ENCODE results near the gene SHLD2.
"Not testable (repeated sequence)": the region's sequence is repeated elsewhere in the genome, so short reads cannot be mapped to it uniquely, and the experiment has no call there.

SHLD2 gene

DNA sequence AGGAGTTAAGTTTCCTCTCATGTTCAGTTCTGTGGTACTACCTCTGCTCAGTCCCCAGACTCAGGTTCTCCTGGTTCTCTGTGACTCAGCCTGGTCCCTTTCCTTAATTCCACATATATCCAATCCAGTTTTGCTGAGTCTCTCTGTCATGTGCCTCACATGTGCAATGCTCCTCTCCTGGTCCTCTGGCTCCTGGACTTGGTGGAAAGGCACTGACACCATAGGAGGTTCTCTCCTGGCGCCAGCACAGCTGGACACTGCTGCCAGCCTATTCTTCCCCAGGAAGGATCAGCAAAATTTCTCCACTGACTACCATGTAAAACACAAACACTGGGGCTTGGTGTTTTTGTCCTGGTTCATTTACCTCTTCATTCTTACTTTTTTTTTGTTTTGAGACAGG, 28.1 kb upstream of the SHLD2 start:
- Histone ChIP-seq H3K36me3 (ENCODE audit: control insufficient read depth, low read depth, low read length) (peaks cover 54% of the 10 kb centered on the region), H3K4me3 (ENCODE audit: low read length) (no peak overlapping the region), H3K4me1 (ENCODE audit: control insufficient read depth, low read depth, low read length) (no peaks in the 10 kb centered on the region), H3K27ac (ENCODE audit: low read length) (no peak overlapping the region), H3K9ac (ENCODE audit: low read length) (no peak overlapping the region), H3K9me3 (ENCODE audit: control insufficient read depth, low read depth, low read length) (no peaks in the 10 kb centered on the region), H3K27me3 (ENCODE audit: control insufficient read depth, insufficient read depth, low read length) (no peaks in the 10 kb centered on the region)

DNA sequence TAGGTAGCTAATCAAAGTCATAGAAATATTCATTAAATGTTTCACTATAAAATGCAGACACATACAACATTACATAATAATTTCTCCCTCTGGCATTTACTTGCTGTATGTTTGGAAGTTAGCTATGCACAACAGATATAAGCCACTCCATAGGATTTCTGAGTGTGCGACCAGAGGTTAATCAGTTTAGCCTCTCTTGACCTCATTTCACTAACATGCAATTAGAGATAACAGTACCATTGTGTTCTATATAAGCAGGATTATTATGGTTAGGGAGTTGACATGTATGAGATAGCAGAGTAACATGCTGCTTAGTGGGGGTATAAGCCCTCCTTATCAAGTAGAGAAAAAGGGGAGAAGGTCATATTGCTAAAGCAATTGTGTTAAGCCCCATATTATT, 26.7 kb upstream of the SHLD2 start:
- Histone ChIP-seq H3K9ac (ENCODE audit: low read length) (no peak overlapping the region), H3K4me3 (ENCODE audit: low read length) (no peak overlapping the region), H3K27ac (ENCODE audit: low read length) (no peak overlapping the region), H3K27me3 (ENCODE audit: control insufficient read depth, insufficient read depth, low read length) (no peaks in the 10 kb centered on the region), H3K36me3 (ENCODE audit: control insufficient read depth, low read depth, low read length) (peaks cover 52% of the 10 kb centered on the region), H3K4me1 (ENCODE audit: control insufficient read depth, low read depth, low read length) (no peaks in the 10 kb centered on the region), H3K9me3 (ENCODE audit: control insufficient read depth, low read depth, low read length) (no peaks in the 10 kb centered on the region)

DNA sequence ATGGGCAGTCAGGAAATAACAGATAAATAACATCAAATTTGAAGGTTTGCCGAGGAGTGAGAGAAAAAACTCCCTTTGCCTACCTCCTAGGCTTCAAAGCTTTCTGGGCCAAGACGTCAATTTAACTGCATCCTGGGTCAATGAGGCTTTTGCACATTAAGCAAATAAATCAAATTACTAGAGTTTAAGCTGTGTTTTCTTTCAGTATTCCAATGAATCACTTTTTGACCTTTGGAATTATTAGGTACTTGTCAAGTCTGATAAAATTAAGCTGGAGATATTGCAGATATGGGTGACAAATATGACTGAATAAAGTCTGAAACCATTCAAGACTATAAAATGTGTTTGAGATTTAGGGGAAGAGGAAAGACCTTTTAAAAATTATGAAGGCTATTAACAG, 22.6 kb upstream of the SHLD2 start:
- Histone ChIP-seq H3K27ac (ENCODE audit: low read length) (no peak overlapping the region), H3K36me3 (ENCODE audit: control insufficient read depth, low read depth, low read length) (peaks cover 26% of the 10 kb centered on the region), H3K4me3 (ENCODE audit: low read length) (no peak overlapping the region)

DNA sequence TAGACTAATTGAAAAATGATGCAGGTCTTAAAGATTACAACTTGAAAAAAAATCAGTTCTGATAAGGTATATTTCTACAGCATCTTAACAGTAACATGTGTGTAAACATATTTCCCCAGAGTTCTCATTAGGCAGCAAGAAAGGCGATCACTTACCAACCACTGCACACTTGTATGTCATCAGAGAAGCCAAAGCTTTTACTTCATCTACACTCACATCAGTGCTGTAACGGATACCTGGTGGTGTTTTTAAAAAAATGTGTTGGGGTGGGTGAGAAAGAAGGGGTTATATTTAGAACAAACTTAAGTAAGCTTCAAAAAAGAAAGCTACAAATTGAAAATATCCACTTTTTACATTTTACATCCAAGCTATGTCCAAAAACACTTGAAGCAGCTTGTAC, 18.6 kb upstream of the SHLD2 start:
- H3K9ac ChIP-seq (ENCODE audit: low read length); H3K4me3 ChIP-seq (ENCODE audit: low read length); H3K4me1 ChIP-seq (ENCODE audit: control insufficient read depth, low read depth, low read length); H3K27me3 ChIP-seq (ENCODE audit: control insufficient read depth, insufficient read depth, low read length); H3K27ac ChIP-seq (ENCODE audit: low read length); H3K36me3 ChIP-seq (ENCODE audit: control insufficient read depth, low read depth, low read length); H3K9me3 ChIP-seq (ENCODE audit: control insufficient read depth, low read depth, low read length): not testable (repeated sequence)

More for the DNA sequence above, 22.6 kb upstream of the SHLD2 start:
- Histone ChIP-seq H3K27me3 (ENCODE audit: control insufficient read depth, insufficient read depth, low read length) (no peaks in the 10 kb centered on the region), H3K9me3 (ENCODE audit: control insufficient read depth, low read depth, low read length) (no peaks in the 10 kb centered on the region), H3K4me1 (ENCODE audit: control insufficient read depth, low read depth, low read length) (no peaks in the 10 kb centered on the region), H3K9ac (ENCODE audit: low read length) (no peak overlapping the region)

DNA sequence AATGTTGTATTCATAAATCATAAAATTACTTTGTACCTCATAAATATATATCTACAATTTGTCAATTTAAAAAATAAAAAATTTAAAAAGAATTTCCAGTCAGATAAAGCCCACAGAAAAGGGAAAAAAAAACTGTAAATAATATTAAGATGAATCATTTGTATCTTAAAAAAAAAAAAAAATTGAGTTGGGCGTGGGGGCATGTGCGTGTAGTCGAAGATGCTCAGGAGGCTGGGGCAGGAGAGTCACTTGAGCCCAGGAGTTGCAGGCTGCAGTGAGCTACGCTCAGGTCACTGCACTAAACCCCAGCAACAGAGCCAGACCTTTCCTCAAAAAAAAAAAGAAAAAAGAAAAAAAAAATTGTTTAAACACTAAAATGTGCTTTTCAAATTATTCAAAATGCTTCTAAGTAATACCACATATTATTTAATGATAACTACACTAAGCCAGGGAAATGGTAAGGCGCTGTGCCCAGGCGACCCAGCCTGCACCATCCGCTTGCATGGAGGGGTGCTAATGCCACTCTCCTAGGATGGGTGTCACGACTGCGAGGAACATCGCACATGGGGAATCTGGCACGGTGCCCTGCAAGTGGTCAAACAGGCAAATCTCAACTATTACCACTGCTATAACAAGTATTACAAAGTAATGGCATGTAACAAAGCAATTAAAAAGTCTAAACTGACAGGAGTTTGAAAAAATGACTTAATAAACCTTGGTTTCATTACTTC, 15.7 kb upstream of the SHLD2 start:
- no peak overlapping the region for H3K27ac ChIP-seq (ENCODE audit: low read length)
- no peaks in the 10 kb centered on the region for H3K9me3 ChIP-seq (ENCODE audit: control insufficient read depth, low read depth, low read length)
- H3K4me1 ChIP-seq (ENCODE audit: control insufficient read depth, low read depth, low read length), result peaks cover 3% of the 10 kb centered on the region
- no peaks in the 10 kb centered on the region for H3K27me3 ChIP-seq (ENCODE audit: control insufficient read depth, insufficient read depth, low read length)
- H3K36me3 ChIP-seq (ENCODE audit: control insufficient read depth, low read depth, low read length), result no peaks in the 10 kb centered on the region
- H3K4me3 ChIP-seq (ENCODE audit: low read length), result no peak overlapping the region
- no peak overlapping the region for H3K9ac ChIP-seq (ENCODE audit: low read length)

DNA sequence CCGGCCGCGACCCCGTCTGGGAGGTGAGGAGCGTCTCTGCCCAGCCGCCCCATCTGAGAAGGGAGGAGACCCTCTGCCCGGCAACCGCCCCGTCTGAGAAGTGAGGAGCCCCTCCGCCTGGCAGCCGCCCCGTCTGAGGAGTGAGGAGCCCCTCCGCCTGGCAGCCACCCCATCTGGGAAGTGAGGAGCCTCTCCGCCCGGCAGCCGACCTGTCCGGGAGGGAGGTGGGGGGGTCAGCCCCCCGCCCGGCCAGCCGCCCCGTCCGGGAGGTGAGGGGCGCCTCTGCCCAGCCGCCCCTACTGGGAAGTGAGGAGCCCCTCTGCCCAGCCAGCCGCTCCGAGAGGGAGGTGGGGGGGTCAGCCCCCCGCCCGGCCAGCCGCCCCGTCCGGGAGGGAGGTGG, 14.4 kb upstream of the SHLD2 start:
- not testable (repeated sequence) for H3K4me3 ChIP-seq (ENCODE audit: low read length); H3K4me1 ChIP-seq (ENCODE audit: control insufficient read depth, low read depth, low read length); H3K27me3 ChIP-seq (ENCODE audit: control insufficient read depth, insufficient read depth, low read length); H3K9me3 ChIP-seq (ENCODE audit: control insufficient read depth, low read depth, low read length); H3K36me3 ChIP-seq (ENCODE audit: control insufficient read depth, low read depth, low read length); H3K27ac ChIP-seq (ENCODE audit: low read length); H3K9ac ChIP-seq (ENCODE audit: low read length)

DNA sequence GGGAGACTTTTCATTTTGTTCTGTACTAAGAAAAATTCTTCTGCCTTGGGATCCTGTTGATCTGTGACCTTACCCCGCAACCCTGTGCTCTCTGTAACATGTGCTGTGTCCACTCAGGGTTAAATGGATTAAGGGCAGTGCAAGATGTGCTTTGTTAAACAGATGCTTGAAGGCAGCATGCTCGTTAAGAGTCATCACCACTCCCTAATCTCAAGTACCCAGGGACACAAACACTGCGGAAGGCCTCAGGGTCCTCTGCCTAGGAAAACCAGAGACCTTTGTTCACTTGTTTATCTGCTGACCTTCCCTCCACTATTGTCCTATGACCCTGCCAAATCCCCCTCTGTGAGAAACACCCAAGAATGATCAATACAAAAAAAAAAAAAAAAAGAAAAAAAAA, 13.4 kb upstream of the SHLD2 start:
- H3K27ac ChIP-seq (ENCODE audit: low read length); H3K36me3 ChIP-seq (ENCODE audit: control insufficient read depth, low read depth, low read length): not testable (repeated sequence)

DNA sequence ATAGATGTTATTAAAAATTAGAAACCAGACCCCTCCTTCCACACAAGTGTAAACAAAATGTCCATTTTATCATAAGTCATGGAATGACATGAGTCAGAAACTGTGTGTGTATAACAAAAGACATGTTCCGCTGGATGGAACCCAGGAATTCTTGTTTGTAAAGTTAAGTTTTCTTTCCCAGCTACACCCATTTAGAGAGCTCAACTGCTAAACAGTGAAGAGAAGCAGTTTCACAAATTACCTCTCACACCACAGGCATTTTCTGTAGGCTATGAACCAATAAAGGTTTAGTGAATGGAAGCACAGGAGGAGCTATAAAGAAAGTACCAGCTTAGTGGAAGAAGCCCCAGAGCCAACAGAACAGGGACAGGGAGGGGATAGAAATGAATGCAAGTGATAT, 12.8 kb upstream of the SHLD2 start:
- not testable (repeated sequence) for H3K4me3 ChIP-seq (ENCODE audit: low read length); H3K4me1 ChIP-seq (ENCODE audit: control insufficient read depth, low read depth, low read length); H3K9ac ChIP-seq (ENCODE audit: low read length); H3K27ac ChIP-seq (ENCODE audit: low read length); H3K36me3 ChIP-seq (ENCODE audit: control insufficient read depth, low read depth, low read length); H3K27me3 ChIP-seq (ENCODE audit: control insufficient read depth, insufficient read depth, low read length); H3K9me3 ChIP-seq (ENCODE audit: control insufficient read depth, low read depth, low read length)

More for the DNA sequence above, 13.4 kb upstream of the SHLD2 start:
- not testable (repeated sequence) for H3K9me3 ChIP-seq (ENCODE audit: control insufficient read depth, low read depth, low read length); H3K9ac ChIP-seq (ENCODE audit: low read length); H3K27me3 ChIP-seq (ENCODE audit: control insufficient read depth, insufficient read depth, low read length); H3K4me1 ChIP-seq (ENCODE audit: control insufficient read depth, low read depth, low read length); H3K4me3 ChIP-seq (ENCODE audit: low read length)

DNA sequence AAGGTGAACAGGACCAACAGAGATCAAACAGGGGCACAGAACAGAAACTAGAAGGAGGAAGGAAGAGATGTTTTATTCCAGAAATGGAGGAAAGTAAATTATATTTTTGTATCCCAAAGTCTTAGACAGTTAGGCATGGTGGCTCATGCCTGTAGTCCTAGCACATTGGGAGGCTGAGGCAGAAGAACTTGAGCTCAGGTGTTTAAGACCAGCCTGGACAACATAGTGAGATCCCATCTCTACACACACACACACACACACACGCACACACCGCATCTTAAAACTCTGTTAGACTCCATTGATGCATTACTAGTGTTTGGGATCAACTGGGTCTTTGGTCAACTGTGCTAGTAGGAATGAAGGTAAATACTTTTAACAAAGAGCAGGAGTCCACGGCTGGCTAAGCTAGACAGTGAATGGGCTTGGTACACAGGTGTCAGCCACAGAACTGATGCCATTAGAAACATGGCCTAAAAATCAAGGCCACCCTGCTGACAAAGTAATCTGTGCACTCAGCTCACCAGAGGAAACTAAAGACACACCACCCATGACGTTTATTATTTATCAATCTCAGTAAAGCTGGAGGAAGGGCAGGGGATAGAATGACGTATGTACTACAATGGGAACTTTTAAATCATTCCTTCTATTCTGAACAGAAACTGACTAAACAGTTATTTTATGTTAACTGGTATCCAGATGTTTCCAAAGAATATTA, 11.3 kb upstream of the SHLD2 start:
- not testable (repeated sequence) for H3K27me3 ChIP-seq (ENCODE audit: control insufficient read depth, insufficient read depth, low read length); H3K27ac ChIP-seq (ENCODE audit: low read length); H3K9me3 ChIP-seq (ENCODE audit: control insufficient read depth, low read depth, low read length); H3K4me1 ChIP-seq (ENCODE audit: control insufficient read depth, low read depth, low read length); H3K4me3 ChIP-seq (ENCODE audit: low read length); H3K9ac ChIP-seq (ENCODE audit: low read length); H3K36me3 ChIP-seq (ENCODE audit: control insufficient read depth, low read depth, low read length)

DNA sequence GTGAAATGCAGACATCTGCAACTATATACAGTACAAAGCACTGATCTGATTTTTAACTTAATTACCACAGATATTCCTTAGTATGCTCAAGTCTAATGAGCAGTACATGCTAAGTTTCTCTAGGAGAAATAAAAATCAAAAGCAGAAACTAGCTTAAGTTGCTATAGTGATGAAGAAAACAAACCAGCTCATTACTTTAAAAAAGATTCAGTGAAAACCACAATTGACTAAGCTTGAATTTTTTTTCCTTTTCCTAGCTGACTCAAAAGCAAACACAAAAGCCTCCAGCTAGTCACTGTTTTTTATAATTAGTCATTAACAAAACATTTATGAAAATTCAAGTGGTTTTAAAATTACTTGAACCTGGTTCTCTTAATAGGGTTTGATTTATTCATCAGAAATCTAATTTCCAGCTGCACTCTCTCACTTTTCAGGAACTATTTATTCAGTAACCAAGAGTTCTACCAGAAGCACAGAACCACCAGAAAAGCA, 10.7 kb upstream of the SHLD2 start:
- not testable (repeated sequence) for H3K27ac ChIP-seq (ENCODE audit: low read length); H3K9ac ChIP-seq (ENCODE audit: low read length); H3K27me3 ChIP-seq (ENCODE audit: control insufficient read depth, insufficient read depth, low read length); H3K4me1 ChIP-seq (ENCODE audit: control insufficient read depth, low read depth, low read length); H3K36me3 ChIP-seq (ENCODE audit: control insufficient read depth, low read depth, low read length); H3K4me3 ChIP-seq (ENCODE audit: low read length); H3K9me3 ChIP-seq (ENCODE audit: control insufficient read depth, low read depth, low read length)

DNA sequence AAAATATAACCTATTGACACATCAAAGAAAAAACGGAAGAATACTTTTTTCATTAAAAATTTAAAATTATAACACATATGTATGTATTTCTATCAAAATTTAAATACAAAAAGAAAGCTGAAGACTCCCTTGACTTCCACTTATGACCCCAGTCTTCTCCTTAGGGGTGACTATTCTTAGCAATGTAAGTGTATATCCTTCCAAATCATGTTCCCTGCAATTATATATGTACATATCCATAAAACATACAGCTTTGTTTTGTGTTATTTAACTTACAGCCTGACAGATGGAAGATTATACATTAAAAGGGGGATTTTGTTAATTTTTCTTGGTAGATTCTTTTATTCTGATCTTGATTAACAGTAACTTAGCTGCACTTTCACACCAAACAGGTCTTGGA, 9.5 kb upstream of the SHLD2 start:
- Histone ChIP-seq H3K36me3 (ENCODE audit: control insufficient read depth, low read depth, low read length) (peaks cover 3% of the 10 kb centered on the region), H3K4me3 (ENCODE audit: low read length) (no peak overlapping the region), H3K9me3 (ENCODE audit: control insufficient read depth, low read depth, low read length) (no peaks in the 10 kb centered on the region), H3K9ac (ENCODE audit: low read length) (no peak overlapping the region), H3K4me1 (ENCODE audit: control insufficient read depth, low read depth, low read length) (peaks cover 3% of the 10 kb centered on the region), H3K27ac (ENCODE audit: low read length) (no peak overlapping the region), H3K27me3 (ENCODE audit: control insufficient read depth, insufficient read depth, low read length) (no peaks in the 10 kb centered on the region)

DNA sequence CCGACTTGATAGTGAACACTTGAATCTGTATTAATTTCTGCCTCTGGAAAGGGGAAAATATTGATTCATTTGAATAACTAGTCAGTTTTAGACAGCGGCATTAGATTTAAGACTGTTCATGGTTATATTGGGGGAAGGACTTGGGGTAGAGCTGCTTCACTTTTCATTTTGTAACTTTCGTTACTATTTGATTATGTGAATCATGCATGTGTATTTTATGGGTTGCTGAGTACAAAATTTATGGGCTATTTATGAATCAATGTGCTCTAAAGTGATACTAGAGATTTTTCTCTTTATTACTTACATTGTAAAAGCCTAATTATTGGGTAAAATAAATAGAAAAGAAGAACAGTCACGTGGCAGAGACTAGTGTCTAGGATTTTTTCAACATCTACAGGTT, 5.3 kb upstream of the SHLD2 start:
- H3K4me1 ChIP-seq (ENCODE audit: control insufficient read depth, low read depth, low read length), result peaks cover 16% of the 10 kb centered on the region
- H3K27ac ChIP-seq (ENCODE audit: low read length), result no peak overlapping the region
- peaks cover 3% of the 10 kb centered on the region for H3K36me3 ChIP-seq (ENCODE audit: control insufficient read depth, low read depth, low read length)
- H3K9ac ChIP-seq (ENCODE audit: low read length), result no peak overlapping the region
- H3K9me3 ChIP-seq (ENCODE audit: control insufficient read depth, low read depth, low read length), result no peaks in the 10 kb centered on the region
- no peaks in the 10 kb centered on the region for H3K27me3 ChIP-seq (ENCODE audit: control insufficient read depth, insufficient read depth, low read length)
- H3K4me3 ChIP-seq (ENCODE audit: low read length), result no peak overlapping the region

Data from iPS-18a (cell line).